Smooth muscle cell of trachea (primary cell): ENCODE data around the gene LRRC3C. TPM values are rescaled to one million over a fixed set of nuclear protein-coding genes. Genes with fewer than 3 reads are reported as not detected.

Experiments
- total RNA-seq: library from RNA; depleted of rRNA; stranded (reverse); fragments of >200 nt; gene quantifications from 2 replicates; pipeline ENCODE4 v1.2.1, GENCODE V29; 2014

Gene LRRC3C, protein sequence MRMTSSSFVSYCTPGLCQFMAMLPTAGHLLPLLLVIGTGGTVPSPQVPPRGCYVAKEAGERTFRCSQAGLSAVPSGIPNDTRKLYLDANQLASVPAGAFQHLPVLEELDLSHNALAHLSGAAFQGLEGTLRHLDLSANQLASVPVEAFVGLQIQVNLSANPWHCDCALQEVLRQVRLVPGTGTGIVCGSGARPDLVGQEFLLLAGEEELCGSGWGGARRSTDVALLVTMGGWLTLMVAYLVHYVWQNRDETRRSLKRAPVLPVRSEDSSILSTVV
- total RNA-seq: not detected in 2 replicates

DNA sequence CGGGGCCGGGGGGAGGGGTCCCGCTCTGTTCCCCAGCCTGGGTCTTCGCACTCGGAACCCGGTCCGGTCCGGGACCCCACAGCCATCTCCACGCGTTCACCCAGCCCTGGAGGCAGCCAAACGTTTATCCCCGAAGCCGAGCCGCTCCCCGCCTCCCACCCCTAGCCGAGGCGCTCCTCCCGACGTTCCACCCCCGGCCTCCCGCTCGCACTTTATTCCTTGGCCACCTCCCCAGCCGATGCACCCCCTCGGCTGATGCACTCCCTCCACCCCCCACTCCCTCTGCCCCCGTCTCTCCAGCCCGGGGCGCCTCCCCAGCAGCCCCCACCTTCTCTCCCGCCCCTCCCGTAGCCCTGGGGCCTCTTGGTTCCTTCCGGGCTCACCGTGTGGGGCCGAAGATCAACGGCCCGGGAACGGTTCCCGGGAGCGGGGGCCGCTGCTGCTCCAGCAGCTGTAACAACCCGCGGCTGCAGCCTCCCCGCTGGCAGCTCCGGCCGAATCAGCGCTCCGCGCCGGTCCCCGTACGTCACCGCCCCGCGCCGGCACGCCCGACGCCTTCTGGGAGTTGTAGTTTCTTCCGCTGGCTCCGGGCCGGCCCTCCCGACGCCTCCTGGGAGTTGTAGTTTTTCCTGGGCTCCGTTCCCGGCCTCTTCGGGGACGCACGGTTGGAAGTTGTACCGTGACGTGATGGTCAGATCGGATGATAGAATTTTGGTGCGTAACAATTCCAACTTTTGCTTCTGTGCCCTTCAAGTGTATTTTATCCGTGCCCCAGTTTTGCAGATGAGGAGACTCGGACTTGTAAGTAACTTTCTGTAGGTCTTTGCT, at the start of gene LRRC3C, which contains the start of gene ORMDL3:
TSS of gene LRRC3C (plus strand) at position 632 of the 828 bp plus-strand sequence. CDS start 13,792 bp downstream, outside the sequence.
TSS of gene ORMDL3 (minus strand) at position 501 of the 828 bp plus-strand sequence. CDS start 3,398 bp downstream, outside the sequence.

DNA sequence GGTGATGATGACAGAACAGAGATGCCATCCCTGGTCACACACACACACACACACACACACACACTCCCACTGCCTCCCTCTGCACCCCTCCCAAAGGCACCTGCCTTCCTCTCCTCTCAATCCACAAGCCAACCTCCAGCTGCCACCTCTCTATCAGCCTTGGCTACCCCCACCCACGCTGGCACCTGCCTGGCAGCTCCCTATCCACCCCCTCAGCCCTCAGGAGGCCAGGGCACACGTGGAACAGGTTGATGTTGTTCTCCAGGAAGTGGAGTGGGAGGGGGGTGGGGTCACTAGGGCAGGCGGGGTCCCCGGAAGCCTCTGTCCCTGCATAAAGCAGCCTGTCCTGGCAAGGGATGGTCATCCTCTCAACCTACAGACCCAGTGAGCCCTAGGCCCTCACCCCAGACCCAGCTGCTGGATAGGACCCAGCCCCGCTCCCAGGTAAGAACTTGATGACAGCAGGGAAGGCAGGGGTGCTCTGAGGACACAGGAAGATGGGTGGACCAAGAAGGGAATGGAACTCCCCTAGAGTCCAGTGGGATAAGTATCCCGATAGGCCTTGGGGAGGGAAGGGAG, 35.2 kb downstream of the LRRC3C start, which contains the start of gene GSDMA:
TSS of gene GSDMA (plus strand) at position 363 of the 579 bp plus-strand sequence. CDS start 2,684 bp downstream, outside the sequence.

GRCh38 chr17:39980351-39981206, 53.0 kb downstream of the LRRC3C start, which contains the start of gene PSMD3:
TSS of gene PSMD3 (plus strand) at chr17:39980807. CDS start at chr17:39980971, 164 bp downstream.

Other genes starting within 250 kb of the LRRC3C start
- 13.2 and 20.2 TPM in 2 replicates for gene PGAP3, start 239.7 kb upstream of the LRRC3C start, total RNA-seq
- gene ERBB2, start 227.7 kb upstream of the LRRC3C start, total RNA-seq: 37.1 and 50.3 TPM in 2 replicates
- gene MIEN1, start 197.2 kb upstream of the LRRC3C start, total RNA-seq: 21.4 and 21.8 TPM in 2 replicates
- gene GRB7, start 189.8 kb upstream of the LRRC3C start, total RNA-seq: 0.17 and 0.44 TPM in 2 replicates
- 0.33 TPM in 1 of 2 replicates, not detected in the other for gene IKZF3, start 63.4 kb upstream of the LRRC3C start, total RNA-seq
- not detected in 2 replicates for gene ZPBP2, start 59.5 kb upstream of the LRRC3C start, total RNA-seq
- 7.3 and 8.3 TPM in 2 replicates for gene GSDMB, start 9.1 kb upstream of the LRRC3C start, total RNA-seq
- 50.5 and 81.0 TPM in 2 replicates for gene ORMDL3, start 131 bp upstream of the LRRC3C start, total RNA-seq
- not detected in 2 replicates for gene GSDMA, start 35.3 kb downstream of the LRRC3C start, total RNA-seq
- gene PSMD3, start 53.1 kb downstream of the LRRC3C start, total RNA-seq: 94.0 and 107 TPM in 2 replicates
- gene CSF3, start 87.7 kb downstream of the LRRC3C start, total RNA-seq: 0.33 TPM in 1 of 2 replicates, not detected in the other
- gene MED24, start 126.7 kb downstream of the LRRC3C start, total RNA-seq: 48.1 and 58.2 TPM in 2 replicates
- 35.8 and 67.6 TPM in 2 replicates for gene THRA, start 135.2 kb downstream of the LRRC3C start, total RNA-seq
- 1.7 and 6.6 TPM in 2 replicates for gene NR1D1, start 172.9 kb downstream of the LRRC3C start, total RNA-seq
- 48.6 and 54.7 TPM in 2 replicates for gene MSL1, start 194.2 kb downstream of the LRRC3C start, total RNA-seq
- 32.9 and 33.7 TPM in 2 replicates for gene CASC3, start 212.8 kb downstream of the LRRC3C start, total RNA-seq
- 1.2 and 2.5 TPM in 2 replicates for gene RAPGEFL1, start 249.7 kb downstream of the LRRC3C start, total RNA-seq